Chondrocyte (in vitro differentiated cells): Measurements from ENCODE around the gene ASIC2. TPM values are rescaled to one million over a fixed set of nuclear protein-coding genes. Genes with fewer than 3 reads are reported as not detected.

Experiments
- DNase-seq: peaks from one replicate; pipeline ENCODE4 v3.0.0; 2021; ENCODE audit warnings: mixed read lengths, low spot score
- H3K27ac Mint-ChIP-seq: one replicate; pipeline ENCODE4 v1.8.0; 2021; ENCODE audit warnings: mild to moderate bottlenecking, moderate library complexity, mixed read lengths; ENCODE audit not compliant: unreplicated experiment
- H3K27me3 Mint-ChIP-seq: 2 replicates; pipeline ENCODE4 v1.8.0; 2021; ENCODE audit warnings: low read depth, mixed read lengths
- H3K36me3 Mint-ChIP-seq: 2 replicates; pipeline ENCODE4 v1.8.0; 2021; ENCODE audit warnings: low read depth, mixed read lengths
- H3K4me1 Mint-ChIP-seq: 2 replicates; pipeline ENCODE4 v1.8.0; 2021; ENCODE audit warnings: low read depth, mild to moderate bottlenecking, mixed read lengths
- H3K4me3 Mint-ChIP-seq: one replicate; pipeline ENCODE4 v1.8.0; 2021; ENCODE audit warnings: mild to moderate bottlenecking, moderate library complexity, mixed read lengths; ENCODE audit not compliant: unreplicated experiment
- H3K9me3 Mint-ChIP-seq: 2 replicates; pipeline ENCODE4 v1.8.0; 2021; ENCODE audit warnings: low read depth, mixed read lengths
- total RNA-seq: library from RNA; stranded (reverse); gene quantifications from 3 replicates; pipeline ENCODE4 v1.2.1, GENCODE V29; 2021
- TF ChIP-seq, protein P1 (sequence below): fragments of 200-600 bp; sonication (generic); IDR thresholded peaks from 2 replicates; pipeline ENCODE4 v1.5.0; 2021; ENCODE audit warnings: antibody characterized with exemption, mild to moderate bottlenecking, moderate library complexity

ASIC2 gene
- total RNA-seq, 1 donor from 2014 or later: not detected

DNA sequence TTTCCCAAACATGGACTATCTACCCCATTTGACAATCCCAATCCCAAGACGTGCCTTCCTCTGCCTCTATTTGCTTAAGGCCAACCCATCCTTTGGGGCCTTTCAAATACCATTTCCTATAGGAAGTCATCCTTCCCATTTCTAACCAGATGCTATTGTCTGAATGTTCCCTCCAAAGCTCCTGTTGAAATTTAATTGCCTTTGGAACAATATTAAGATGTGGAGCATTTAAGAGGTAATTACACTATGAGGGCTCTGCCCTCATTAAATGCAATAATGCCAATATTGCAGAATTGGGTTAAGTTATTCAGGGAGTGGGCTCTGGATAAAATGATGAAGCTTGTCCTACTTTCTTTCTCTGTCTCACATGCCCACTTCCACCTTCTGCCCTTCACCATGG lies 125.4 kb downstream of the ASIC2 start:
- Mint-ChIP-seq H3K27me3 (peaks cover 2% of the 10 kb centered on the region), H3K27ac (no peak overlapping the region)
- TF ChIP-seq, protein P1, sequence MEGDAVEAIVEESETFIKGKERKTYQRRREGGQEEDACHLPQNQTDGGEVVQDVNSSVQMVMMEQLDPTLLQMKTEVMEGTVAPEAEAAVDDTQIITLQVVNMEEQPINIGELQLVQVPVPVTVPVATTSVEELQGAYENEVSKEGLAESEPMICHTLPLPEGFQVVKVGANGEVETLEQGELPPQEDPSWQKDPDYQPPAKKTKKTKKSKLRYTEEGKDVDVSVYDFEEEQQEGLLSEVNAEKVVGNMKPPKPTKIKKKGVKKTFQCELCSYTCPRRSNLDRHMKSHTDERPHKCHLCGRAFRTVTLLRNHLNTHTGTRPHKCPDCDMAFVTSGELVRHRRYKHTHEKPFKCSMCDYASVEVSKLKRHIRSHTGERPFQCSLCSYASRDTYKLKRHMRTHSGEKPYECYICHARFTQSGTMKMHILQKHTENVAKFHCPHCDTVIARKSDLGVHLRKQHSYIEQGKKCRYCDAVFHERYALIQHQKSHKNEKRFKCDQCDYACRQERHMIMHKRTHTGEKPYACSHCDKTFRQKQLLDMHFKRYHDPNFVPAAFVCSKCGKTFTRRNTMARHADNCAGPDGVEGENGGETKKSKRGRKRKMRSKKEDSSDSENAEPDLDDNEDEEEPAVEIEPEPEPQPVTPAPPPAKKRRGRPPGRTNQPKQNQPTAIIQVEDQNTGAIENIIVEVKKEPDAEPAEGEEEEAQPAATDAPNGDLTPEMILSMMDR: no peak

DNA sequence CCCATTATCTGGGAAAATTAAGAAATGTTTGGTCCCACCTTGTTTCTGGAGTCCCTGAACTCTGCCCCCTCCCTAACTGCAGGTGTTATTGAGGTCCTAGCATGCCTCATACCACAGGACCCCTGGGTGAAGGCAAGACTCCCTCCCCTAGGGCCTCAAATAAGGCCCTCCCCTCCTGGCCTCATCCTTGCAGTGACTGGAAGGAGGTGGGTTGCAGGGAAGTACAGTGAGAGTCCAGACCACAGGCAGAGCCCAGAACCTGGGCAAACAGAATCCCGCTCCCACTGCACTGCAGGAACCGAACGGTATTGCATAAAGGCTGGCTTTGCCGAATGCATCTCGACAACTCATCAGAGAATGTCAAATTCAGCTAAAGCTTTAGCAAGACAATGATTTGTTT lies 126.6 kb downstream of the ASIC2 start:
- Mint-ChIP-seq H3K4me1 (no peaks in the 10 kb centered on the region), H3K36me3 (no peaks in the 10 kb centered on the region), H3K27ac (no peak overlapping the region), H3K4me3 (no peak overlapping the region), H3K9me3 (no peaks in the 10 kb centered on the region), H3K27me3 (peaks cover 2% of the 10 kb centered on the region)
- no peak for DNase-seq
- TF ChIP-seq, protein P1: no peak

More for the DNA sequence above, 125.4 kb downstream of the ASIC2 start:
- DNase-seq: no peak
- Mint-ChIP-seq H3K36me3 (no peaks in the 10 kb centered on the region), H3K4me3 (no peak overlapping the region), H3K4me1 (no peaks in the 10 kb centered on the region), H3K9me3 (no peaks in the 10 kb centered on the region)

DNA sequence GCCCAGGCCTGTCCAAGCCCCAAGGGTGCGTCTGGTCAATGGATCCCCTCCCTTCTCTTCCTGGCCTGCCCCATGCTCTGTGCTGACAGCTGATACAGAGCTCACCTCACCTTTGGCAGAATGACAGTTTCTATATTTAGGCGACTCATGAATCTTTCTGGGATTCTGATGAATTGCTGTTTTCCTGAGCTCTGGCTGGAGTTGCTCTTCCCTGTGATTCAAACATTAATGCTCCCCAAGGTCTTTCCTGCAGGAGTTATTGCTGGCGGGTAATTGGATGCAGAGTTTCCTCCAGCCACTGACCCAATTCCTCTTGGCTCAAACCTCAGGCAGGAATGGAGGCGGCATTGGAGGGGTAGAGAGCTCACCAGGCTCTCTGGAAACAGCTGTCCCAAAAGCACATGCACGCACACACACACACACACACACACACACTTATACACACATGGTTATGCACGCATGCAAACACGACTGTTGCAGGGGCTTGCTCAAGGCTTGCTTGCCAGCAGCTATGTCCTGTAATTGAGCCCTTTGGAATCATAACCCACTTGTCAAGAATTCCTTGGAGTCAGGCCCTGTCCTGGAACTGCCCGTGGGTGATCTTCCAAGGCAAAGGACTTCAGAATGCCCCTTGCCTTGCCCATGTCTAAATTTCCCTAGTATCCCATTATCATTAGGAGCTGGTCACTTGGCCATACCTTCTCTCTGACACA lies 128.8 kb downstream of the ASIC2 start:
- TF ChIP-seq, protein P1: no peak
- Mint-ChIP-seq H3K36me3 (no peaks in the 10 kb centered on the region), H3K4me1 (no peaks in the 10 kb centered on the region), H3K27me3 (peaks cover 8% of the 10 kb centered on the region), H3K27ac (no peak overlapping the region), H3K9me3 (no peaks in the 10 kb centered on the region), H3K4me3 (no peak overlapping the region)
- DNase-seq: no peak

DNA sequence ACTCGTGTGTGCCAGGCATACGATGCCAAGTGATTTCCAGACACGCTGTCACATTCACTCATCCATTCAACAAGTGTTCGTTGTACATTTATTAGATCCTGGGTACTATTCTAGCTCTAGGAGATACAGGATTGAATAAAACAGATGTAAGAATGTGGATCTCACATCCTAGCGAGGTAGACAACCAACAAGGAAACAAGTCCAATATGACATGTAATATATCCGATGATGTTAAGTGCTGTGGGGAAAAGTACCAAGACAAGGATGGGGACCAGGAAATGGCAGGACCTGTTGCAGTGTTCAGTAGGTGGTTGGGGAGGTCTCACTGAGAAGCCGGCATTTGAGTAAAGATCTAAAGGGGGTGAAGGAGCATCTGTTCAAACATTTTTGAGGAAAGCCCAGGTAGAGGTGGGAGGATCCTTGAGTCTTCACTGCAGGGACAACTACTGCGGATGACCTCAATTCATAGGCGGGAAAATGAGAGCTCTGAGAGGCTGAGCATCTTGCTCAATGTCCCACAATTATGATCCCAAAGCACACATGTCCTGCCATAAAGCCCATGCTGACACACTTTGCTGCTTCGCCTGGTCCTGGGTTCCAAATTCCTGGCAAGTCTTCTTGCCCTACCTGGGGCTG lies 129.4 kb downstream of the ASIC2 start:
- no peaks in the 10 kb centered on the region for H3K9me3 Mint-ChIP-seq
- H3K4me3 Mint-ChIP-seq: no peak overlapping the region
- H3K27ac Mint-ChIP-seq: no peak overlapping the region
- peaks cover 8% of the 10 kb centered on the region for H3K27me3 Mint-ChIP-seq
- no peak for DNase-seq
- H3K4me1 Mint-ChIP-seq: no peaks in the 10 kb centered on the region
- TF ChIP-seq, protein P1: no peak
- no peaks in the 10 kb centered on the region for H3K36me3 Mint-ChIP-seq

DNA sequence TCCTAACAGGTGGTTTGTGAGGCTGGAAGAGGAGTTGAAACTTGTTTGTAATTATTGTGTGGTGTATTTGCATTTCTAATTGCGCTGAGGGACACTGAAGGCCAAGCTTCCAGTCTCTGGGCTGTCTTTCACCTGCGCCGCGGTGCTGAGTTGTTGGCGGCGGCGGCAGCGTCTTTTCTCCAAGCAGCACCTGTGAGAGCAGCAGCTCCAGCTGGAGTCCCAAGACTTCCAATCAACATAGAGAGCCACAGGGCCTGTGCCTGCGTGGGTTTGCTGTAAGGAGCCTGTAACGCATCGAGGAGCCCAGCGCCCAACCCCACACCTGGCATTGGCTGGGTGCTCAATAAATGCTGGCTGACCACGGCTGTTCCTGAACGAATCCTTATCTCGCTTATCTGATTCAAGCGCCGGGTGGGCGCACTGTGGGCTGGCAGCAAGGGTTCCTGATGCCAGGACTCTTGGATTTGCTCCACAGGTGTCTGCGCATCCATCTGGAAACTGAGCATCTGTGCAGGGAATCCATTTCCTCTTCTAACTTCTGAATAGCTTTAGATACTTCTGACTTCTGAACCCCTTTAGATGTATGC lies 138.1 kb downstream of the ASIC2 start:
- no peak overlapping the region for H3K27ac Mint-ChIP-seq
- no peak for DNase-seq

More for the DNA sequence above, 138.1 kb downstream of the ASIC2 start:
- Mint-ChIP-seq H3K9me3 (no peaks in the 10 kb centered on the region), H3K4me1 (no peaks in the 10 kb centered on the region), H3K4me3 (no peak overlapping the region), H3K27me3 (no peaks in the 10 kb centered on the region), H3K36me3 (no peaks in the 10 kb centered on the region)
- TF ChIP-seq, protein P1: no peak
